Ureter (tissue), 1 donor: ENCODE data around the gene ZNF263. TPM values are rescaled to one million over a fixed set of nuclear protein-coding genes. Genes with fewer than 3 reads are reported as not detected.

Experiments
- DNase-seq: peaks from one replicate; pipeline ENCODE4 v3.0.0-alpha.2; 2020; ENCODE audit warnings: low spot score
- total RNA-seq: library from RNA; stranded (reverse); gene quantifications from one replicate; pipeline ENCODE4 v1.2.4, GENCODE V29; 2023
- donor health status: DM: yes; HTN: yes; CAD: no.

Gene ZNF263
- total RNA-seq, 1 donor from 2014 or later: 40.3 TPM

GRCh38 chr16:3321816-3322215 lies 38.5 kb downstream of the ZNF263 start:
- DNase-seq: no peak

- DNase-seq: no peak
Observed at GRCh38 chr16:3327514-3327913, 44.2 kb downstream of the ZNF263 start.

- DNase-seq: no peak
Observed at GRCh38 chr16:3328104-3328503, 44.8 kb downstream of the ZNF263 start.

GRCh38 chr16:3328643-3329042 lies 45.4 kb downstream of the ZNF263 start:
- DNase-seq: no peak

Other genes with a start within 250 kb of the ZNF263 start
- 94.3 TPM for gene BICDL2, start 246.5 kb upstream of the ZNF263 start, total RNA-seq
- 0.78 TPM for gene MMP25, start 236.9 kb upstream of the ZNF263 start, total RNA-seq
- 13.7 TPM for gene IL32, start 217.9 kb upstream of the ZNF263 start, total RNA-seq
- not detected for gene ZSCAN10, start 184.2 kb upstream of the ZNF263 start, total RNA-seq
- gene ZNF205, start 170.9 kb upstream of the ZNF263 start, total RNA-seq: 8.2 TPM
- 12.6 TPM for gene ZNF213, start 148.5 kb upstream of the ZNF263 start, total RNA-seq
- gene OR1F1, start 95.3 kb upstream of the ZNF263 start, total RNA-seq: not detected
- gene ZNF200, start 48.3 kb upstream of the ZNF263 start, total RNA-seq: 7.8 TPM
- 1.8 TPM for gene MEFV, start 26.9 kb upstream of the ZNF263 start, total RNA-seq
- 5.3 TPM for gene TIGD7, start 21.9 kb downstream of the ZNF263 start, total RNA-seq
- 36.7 TPM for gene ZNF75A, start 22.0 kb downstream of the ZNF263 start, total RNA-seq
- gene OR2C1, start 72.4 kb downstream of the ZNF263 start, total RNA-seq: not detected
- 15.7 TPM for gene ZSCAN32, start 117.5 kb downstream of the ZNF263 start, total RNA-seq
- 14.5 TPM for gene ZNF174, start 117.7 kb downstream of the ZNF263 start, total RNA-seq
- gene ZNF597, start 160.0 kb downstream of the ZNF263 start, total RNA-seq: 4.8 TPM
- gene NAA60, start 160.2 kb downstream of the ZNF263 start, total RNA-seq: 54.4 TPM
- not detected for gene C16orf90, start 212.0 kb downstream of the ZNF263 start, total RNA-seq
- 34.3 TPM for gene CLUAP1, start 217.5 kb downstream of the ZNF263 start, total RNA-seq